AG04449 (cell line): ENCODE results near the gene DPT.

Source experiments
- CTCF ChIA-PET: fragments of 350-600 bp; formaldehyde crosslinking; extraction: SDS; loops from one replicate; lab custom pipeline; 2021; ENCODE audit warnings: antibody characterized with exemption; lab: Yijun Ruan, JAX
- POLR2A ChIA-PET: fragments of 400-600, 350-600 bp; formaldehyde crosslinking; extraction: SDS; loops from one replicate; lab custom pipeline; 2020; ENCODE audit warnings: antibody characterized with exemption, inconsistent platforms; lab: Yijun Ruan, JAX
- DNase-seq: peaks from one replicate; pipeline ENCODE4 v3.0.0-alpha.2; 2010; ENCODE audit warnings: low read depth, low spot score
- H3K4me3 ChIP-seq: 2 replicates; pipeline ENCODE4 v1.5.1; 2011; ENCODE audit warnings: low read depth, mild to moderate bottlenecking, control low read depth, low read length
- TF ChIP-seq, protein P1 (sequence below): IDR thresholded peaks from one replicate; pipeline ENCODE4 v1.5.1; 2011; ENCODE audit warnings: mild to moderate bottlenecking, moderate library complexity, low read length, control low read depth, inconsistent platforms; ENCODE audit not compliant: insufficient read depth; ENCODE audit errors: missing control alignments

The DPT gene

DNA sequence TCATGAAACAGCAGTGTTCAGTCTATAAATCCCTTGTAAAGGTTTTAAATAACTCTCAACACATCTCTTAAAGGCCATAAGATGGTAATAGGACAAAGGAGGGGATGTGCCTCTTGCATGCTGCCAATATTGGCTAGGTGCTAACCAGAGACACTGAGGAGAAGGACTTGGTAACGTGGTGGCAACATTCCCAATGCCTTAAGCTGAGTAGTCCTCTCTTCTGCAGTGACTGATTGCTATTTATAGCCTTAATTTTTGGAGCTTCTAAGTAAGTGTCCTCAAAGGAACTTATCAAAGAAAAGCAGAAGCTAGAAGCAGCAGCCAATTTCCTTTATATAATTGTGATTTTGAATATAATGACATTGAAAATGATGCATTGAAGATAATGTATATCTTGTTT, 63.0 kb downstream of the DPT start:
- POLR2A ChIA-PET: no interaction called here
- H3K4me3 ChIP-seq: no peak overlapping the region
- DNase-seq: no peak
- TF ChIP-seq, protein P1, sequence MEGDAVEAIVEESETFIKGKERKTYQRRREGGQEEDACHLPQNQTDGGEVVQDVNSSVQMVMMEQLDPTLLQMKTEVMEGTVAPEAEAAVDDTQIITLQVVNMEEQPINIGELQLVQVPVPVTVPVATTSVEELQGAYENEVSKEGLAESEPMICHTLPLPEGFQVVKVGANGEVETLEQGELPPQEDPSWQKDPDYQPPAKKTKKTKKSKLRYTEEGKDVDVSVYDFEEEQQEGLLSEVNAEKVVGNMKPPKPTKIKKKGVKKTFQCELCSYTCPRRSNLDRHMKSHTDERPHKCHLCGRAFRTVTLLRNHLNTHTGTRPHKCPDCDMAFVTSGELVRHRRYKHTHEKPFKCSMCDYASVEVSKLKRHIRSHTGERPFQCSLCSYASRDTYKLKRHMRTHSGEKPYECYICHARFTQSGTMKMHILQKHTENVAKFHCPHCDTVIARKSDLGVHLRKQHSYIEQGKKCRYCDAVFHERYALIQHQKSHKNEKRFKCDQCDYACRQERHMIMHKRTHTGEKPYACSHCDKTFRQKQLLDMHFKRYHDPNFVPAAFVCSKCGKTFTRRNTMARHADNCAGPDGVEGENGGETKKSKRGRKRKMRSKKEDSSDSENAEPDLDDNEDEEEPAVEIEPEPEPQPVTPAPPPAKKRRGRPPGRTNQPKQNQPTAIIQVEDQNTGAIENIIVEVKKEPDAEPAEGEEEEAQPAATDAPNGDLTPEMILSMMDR: no peak
- CTCF ChIA-PET: no interaction called here

DNA sequence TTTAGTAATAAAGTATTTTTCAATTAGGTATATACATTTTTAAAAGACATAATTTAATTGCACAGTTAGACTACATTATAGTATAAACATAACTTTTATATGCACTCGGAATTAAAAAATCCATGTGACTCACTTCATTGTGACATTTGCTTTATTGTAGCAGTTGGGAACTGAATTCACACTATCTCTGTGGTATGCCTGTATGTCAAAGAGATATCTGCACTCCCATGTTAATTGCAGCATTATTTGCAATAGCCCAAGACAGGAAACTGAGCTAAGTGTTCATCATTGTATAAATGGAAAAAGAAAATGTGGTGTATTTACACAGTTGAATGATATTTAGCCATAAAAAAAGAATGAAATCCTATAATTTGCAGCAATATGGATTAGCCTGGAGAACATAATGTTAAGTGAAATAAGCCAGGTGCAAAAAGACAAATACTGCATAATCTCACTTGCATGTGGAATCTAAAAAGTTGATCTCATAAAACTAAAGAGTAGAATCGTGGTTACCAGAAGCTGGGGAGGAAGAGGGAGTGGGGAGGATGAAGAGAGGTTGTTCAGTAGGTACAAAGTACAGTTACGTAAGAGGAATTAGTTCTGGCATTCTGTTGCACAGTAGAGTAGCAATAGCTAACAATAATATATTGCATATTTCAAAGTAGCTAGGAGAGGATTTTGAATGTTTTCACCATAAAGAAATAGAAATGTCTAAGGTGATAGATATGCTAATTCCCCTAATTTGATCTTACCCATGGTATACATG, 64.8 kb downstream of the DPT start:
- ChIA-PET POLR2A (no interaction called here), CTCF (no interaction called here)
- TF ChIP-seq, protein P1: no peak
- no peak for DNase-seq
- H3K4me3 ChIP-seq: no peak overlapping the region

DNA sequence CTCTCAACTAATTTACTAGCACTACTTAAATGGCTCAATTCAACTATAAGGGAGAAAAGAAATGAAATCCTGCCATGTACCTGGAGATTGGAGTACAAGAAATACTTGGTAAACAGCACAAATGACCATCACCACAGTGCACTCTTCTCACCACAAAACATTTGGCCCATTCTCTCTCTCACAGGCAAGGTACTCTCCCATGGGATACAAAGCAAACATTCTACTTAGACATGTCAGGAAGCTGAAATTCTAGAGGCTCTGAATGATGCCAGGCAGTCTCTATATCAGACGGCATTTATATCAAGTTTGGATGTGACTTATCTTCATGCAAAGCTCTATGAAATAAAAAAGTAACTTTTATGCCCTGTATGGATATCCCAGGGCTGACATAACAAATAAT, 72.5 kb downstream of the DPT start:
- ChIA-PET POLR2A (no interaction called here), CTCF (no interaction called here)
- no peak for DNase-seq
- TF ChIP-seq, protein P1: no peak
- no peak overlapping the region for H3K4me3 ChIP-seq

DNA sequence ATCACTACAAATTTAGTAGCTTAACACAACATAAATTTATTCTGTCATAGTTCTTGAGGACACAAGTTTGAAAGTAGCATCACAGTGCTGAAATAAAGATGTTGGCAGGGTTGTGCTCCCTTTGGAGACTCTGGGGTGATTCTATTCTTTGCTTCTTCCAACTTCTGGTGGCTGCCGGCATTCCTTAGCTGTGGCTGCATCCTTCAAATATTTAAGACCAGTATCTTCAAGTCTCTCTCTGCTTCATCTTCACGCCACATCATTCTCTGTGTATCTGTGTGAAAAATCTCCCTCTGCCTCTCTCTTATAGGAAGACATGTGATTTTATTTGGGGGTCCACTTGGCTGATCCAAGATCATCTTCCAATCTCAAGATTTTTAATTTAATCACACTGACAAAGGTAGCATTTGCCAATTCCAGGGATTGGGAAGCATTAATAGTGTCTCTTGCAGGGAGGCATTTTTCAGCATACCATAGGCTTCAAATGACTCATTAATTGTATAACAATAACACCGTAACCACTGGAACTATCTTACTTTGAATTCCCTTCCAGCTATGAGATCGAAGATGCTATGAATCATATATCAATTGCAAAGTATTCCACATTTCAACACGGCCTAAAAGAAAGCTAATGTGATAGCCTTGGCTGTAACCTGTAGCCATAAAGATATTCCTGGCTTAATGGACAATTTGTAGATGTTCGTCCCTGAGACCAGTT, 74.6 kb downstream of the DPT start:
- DNase-seq: no peak
- H3K4me3 ChIP-seq: no peak overlapping the region
- TF ChIP-seq, protein P1: no peak
- ChIA-PET CTCF (no interaction called here), POLR2A (no interaction called here)

DNA sequence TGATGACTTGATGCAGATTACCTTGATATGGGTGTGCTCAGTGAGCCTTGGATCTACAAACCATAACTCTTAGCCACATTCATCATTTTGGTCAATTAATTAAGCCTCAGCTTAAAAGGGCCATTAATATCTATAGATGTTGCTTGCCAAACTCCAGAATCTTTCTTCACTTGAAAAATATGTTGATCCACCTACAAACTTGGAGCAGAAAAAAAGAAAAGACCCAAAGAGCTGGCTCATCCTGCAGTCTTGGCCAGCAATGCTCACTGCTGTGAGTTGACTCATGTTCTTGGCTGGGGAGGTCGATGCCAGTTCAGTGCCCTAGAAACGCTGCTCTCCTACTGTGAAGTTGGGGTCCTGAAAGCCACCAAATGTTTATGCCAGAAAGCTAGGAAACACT, 75.4 kb downstream of the DPT start:
- no peak overlapping the region for H3K4me3 ChIP-seq
- DNase-seq: no peak
- TF ChIP-seq, protein P1: no peak
- POLR2A ChIA-PET: no interaction called here
- CTCF ChIA-PET: no interaction called here

DNA sequence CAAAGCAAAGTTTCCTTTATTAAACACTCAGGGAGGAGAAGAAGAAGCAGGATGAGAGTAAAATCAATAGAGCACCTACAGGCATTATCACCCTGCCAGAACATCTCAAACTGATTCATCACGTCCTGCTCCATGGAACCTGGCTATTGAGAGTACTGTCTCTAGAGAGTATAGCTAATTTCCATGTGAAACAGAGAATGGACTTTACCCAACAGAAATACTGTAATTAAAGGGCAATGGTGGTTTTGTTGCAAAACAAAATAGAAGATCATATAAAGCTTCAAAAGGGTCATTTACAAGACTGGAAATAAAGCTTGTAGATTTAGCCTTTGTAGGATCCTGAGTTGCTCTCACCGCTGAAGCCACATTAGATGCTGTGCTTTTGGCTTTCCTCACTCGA, 83.3 kb downstream of the DPT start:
- CTCF ChIA-PET: interaction anchor here (0.7 kb wide), 1 partner anchor 562 kb away, joined by 3 read pairs; no protein-coding TSS in a partner anchor
- TF ChIP-seq, protein P1: no peak

More for the DNA sequence above, 83.3 kb downstream of the DPT start:
- H3K4me3 ChIP-seq: no peak overlapping the region
- POLR2A ChIA-PET: no interaction called here
- no peak for DNase-seq
